H1 (cell line): ENCODE results near the gene DCLRE1B. TPM values are rescaled to one million over a fixed set of nuclear protein-coding genes. Genes with fewer than 3 reads are reported as not detected.

Experiments
- CBX5 ChIP-seq: fragments of 300-800, 300-1000 bp; sonication (generic); IDR thresholded peaks from 2 replicates; pipeline ENCODE4 v1.7.1; 2016; ENCODE audit warnings: antibody characterized with exemption, low read length, low read depth
- CEBPB ChIP-seq: IDR thresholded peaks from 2 replicates; pipeline ENCODE4 v1.6.1; 2012; ENCODE audit warnings: low read depth, low read length
- CHD2 ChIP-seq: IDR thresholded peaks from 2 replicates; pipeline ENCODE4 v1.6.1; 2012; ENCODE audit warnings: low read length, improper control_type of control experiment
- EZH2 ChIP-seq: fragments of 200-600 bp; sonication (generic); IDR thresholded peaks from 2 replicates; pipeline ENCODE4 v1.7.1; 2012; ENCODE audit warnings: low read depth, mild to moderate bottlenecking, moderate library complexity, low read length, inconsistent platforms; ENCODE audit not compliant: severe bottlenecking
- POLR2AphosphoS5 ChIP-seq: IDR thresholded peaks from 2 replicates; pipeline ENCODE4 v1.6.1; 2011; ENCODE audit warnings: low read depth, low read length
- SIN3A ChIP-seq, 2 experiments: IDR thresholded peaks in 1 of 2; conservative IDR thresholded peaks in 1 of 2; 2 replicates each; pipeline ENCODE4 v1.6.1; 2011 to 2012; ENCODE audit warnings: low read length in 2 of 2, improper control_type of control experiment in 1 of 2, low read depth in 1 of 2, mild to moderate bottlenecking in 1 of 2
- SIRT6 ChIP-seq: IDR thresholded peaks from one replicate; pipeline ENCODE4 v1.7.1; 2012; ENCODE audit warnings: low read length, inconsistent platforms
- polyA plus RNA-seq, 7 experiments: library from polyadenylated mRNA; depleted of rRNA in 3 of 7; stranded (reverse) in 5 of 7; unstranded in 2 of 7; fragments of >200 nt in 5 of 7; fragments of 200-250 nt in 2 of 7; gene quantifications; 1 replicate in 5 of 7; 2 replicates in 1 of 7; 4 replicates in 1 of 7; pipeline versions ENCODE4 v1.2.1 to v1.2.3, GENCODE V29; 2011 to 2013; ENCODE audit warnings: missing spikeins in 2 of 7, mixed read lengths in 2 of 7
- total RNA-seq: library from RNA; stranded (reverse); fragmentation: NEBNext Ultra II Directional; extraction: Animal tissue kit (Norgen Biotek cat#: 25700); gene quantifications from 2 replicates; pipeline ENCODE4 v1.2.1, GENCODE V29; 2021
- TF ChIP-seq, protein P1 (sequence below): IDR thresholded peaks from 2 replicates; pipeline ENCODE4 v1.6.1; 2012; ENCODE audit warnings: low read length, inconsistent platforms

The DCLRE1B gene
- total and polyA plus RNA-seq, 2 of the 8 experiments (the other 6 are each of a cell fraction or from before 2014, with no cell fraction given) = 5.5 to 11.0 TPM

DNA sequence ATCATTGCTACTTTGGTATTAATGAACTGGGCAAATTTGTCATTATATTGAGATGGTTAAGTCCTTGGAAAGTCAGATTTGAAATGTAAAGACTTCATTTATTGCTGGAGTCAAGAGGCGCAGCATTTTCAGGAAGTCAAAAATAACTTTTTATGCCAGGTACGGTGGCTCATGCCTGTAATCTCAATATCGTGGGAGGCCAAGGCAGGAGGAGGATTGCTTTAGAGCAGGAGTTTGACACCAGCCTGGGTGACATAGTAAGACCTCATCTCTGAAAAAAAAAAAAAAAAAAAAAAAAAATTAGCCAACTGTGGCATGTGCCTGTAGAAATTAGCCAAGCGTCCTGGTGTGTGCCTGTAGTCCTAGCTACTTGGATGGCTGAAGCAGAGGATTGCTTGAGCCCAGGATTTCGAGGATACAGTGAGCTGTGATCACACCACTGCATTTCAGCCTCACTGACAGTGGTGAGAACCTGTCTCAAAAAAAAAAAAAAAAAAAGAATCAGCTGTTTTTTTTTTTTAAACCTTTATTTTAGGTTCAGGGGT is 29.5 kb downstream of the DCLRE1B start (continued):
- TF ChIP-seq EZH2 = no peak
- no peak for TF ChIP-seq CBX5
- TF ChIP-seq, protein P1, sequence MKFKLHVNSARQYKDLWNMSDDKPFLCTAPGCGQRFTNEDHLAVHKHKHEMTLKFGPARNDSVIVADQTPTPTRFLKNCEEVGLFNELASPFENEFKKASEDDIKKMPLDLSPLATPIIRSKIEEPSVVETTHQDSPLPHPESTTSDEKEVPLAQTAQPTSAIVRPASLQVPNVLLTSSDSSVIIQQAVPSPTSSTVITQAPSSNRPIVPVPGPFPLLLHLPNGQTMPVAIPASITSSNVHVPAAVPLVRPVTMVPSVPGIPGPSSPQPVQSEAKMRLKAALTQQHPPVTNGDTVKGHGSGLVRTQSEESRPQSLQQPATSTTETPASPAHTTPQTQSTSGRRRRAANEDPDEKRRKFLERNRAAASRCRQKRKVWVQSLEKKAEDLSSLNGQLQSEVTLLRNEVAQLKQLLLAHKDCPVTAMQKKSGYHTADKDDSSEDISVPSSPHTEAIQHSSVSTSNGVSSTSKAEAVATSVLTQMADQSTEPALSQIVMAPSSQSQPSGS = no peak
- TF ChIP-seq CHD2 = no peak
- TF ChIP-seq SIN3A (conservative IDR thresholded peaks at IDR 0.05 in 1 of 2, IDR thresholded peaks at IDR 0.05 in 1 of 2; ENCODE audit: low read depth in 1 of 2, low read length in 2 of 2) = no peak
- no peak for TF ChIP-seq CEBPB
- no peak for TF ChIP-seq POLR2AphosphoS5
- no peak for TF ChIP-seq SIRT6
